H9 (cell line): Measurements from ENCODE around the gene IL9. TPM values are rescaled to one million over a fixed set of nuclear protein-coding genes. Genes with fewer than 3 reads are reported as not detected.

Experiments
- DNase-seq: peaks from one replicate; pipeline ENCODE4 v3.0.0-alpha.2; 2017
- H2AFZ ChIP-seq: one replicate; pipeline ENCODE4 v1.6.1; 2013; ENCODE audit warnings: mild to moderate bottlenecking, low read length, control low read depth, moderate library complexity
- H2AK5ac ChIP-seq: 2 replicates; pipeline ENCODE4 v1.6.1; 2013; ENCODE audit warnings: low read length, control low read depth, mixed read lengths; ENCODE audit not compliant: insufficient read length
- H2BK120ac ChIP-seq: one replicate; pipeline ENCODE4 v1.6.1; 2013; ENCODE audit warnings: low read depth, mild to moderate bottlenecking, low read length, control low read depth, inconsistent platforms; ENCODE audit not compliant: poor library complexity, severe bottlenecking
- H2BK12ac ChIP-seq: 2 replicates; pipeline ENCODE4 v1.6.1; 2013; ENCODE audit warnings: low read length, control low read depth, mixed read lengths, low read depth; ENCODE audit not compliant: insufficient read length
- H2BK15ac ChIP-seq: 2 replicates; pipeline ENCODE4 v1.6.1; 2013; ENCODE audit warnings: low read depth, low read length, control low read depth
- H2BK20ac ChIP-seq: one replicate; pipeline ENCODE4 v1.6.1; 2013; ENCODE audit warnings: low read depth, mild to moderate bottlenecking, low read length, control low read depth, inconsistent platforms; ENCODE audit not compliant: poor library complexity, severe bottlenecking
- H2BK5ac ChIP-seq: 2 replicates; pipeline ENCODE4 v1.6.1; 2013; ENCODE audit warnings: low read length, control low read depth, mixed read lengths; ENCODE audit not compliant: insufficient read length
- H3K14ac ChIP-seq: 2 replicates; pipeline ENCODE4 v1.6.1; 2013; ENCODE audit warnings: low read length, control low read depth; ENCODE audit not compliant: insufficient read depth
- H3K18ac ChIP-seq: 2 replicates; pipeline ENCODE4 v1.6.1; 2013; ENCODE audit warnings: low read depth, mild to moderate bottlenecking, mixed read lengths, low read length, control low read depth; ENCODE audit not compliant: insufficient read length
- H3K23ac ChIP-seq: 2 replicates; pipeline ENCODE4 v1.6.1; 2013; ENCODE audit warnings: low read length, control low read depth, mixed read lengths, low read depth; ENCODE audit not compliant: insufficient read length
- H3K23me2 ChIP-seq: 2 replicates; pipeline ENCODE4 v1.6.1; 2013; ENCODE audit warnings: low read depth, mild to moderate bottlenecking, mixed read lengths, low read length, control low read depth; ENCODE audit not compliant: insufficient read length, poor library complexity, severe bottlenecking
- H3K27ac ChIP-seq: 2 replicates; pipeline ENCODE4 v1.5.1; 2013; ENCODE audit warnings: low read length, control low read depth, mixed read lengths, low read depth; ENCODE audit not compliant: insufficient read length
- H3K27me3 ChIP-seq: 2 replicates; pipeline ENCODE4 v1.6.1; 2013; ENCODE audit warnings: low read length, control low read depth, inconsistent platforms; ENCODE audit not compliant: insufficient read depth
- H3K4ac ChIP-seq: 2 replicates; pipeline ENCODE4 v1.6.1; 2013; ENCODE audit warnings: low read depth, mild to moderate bottlenecking, control low read depth, inconsistent platforms, low read length, moderate library complexity
- H3K4me1 ChIP-seq: 2 replicates; pipeline ENCODE4 v1.6.1; 2013; ENCODE audit warnings: low read length, control low read depth, inconsistent platforms; ENCODE audit not compliant: insufficient read depth
- H3K4me2 ChIP-seq: 2 replicates; pipeline ENCODE4 v1.6.1; 2013; ENCODE audit warnings: low read length, control low read depth, mixed read lengths; ENCODE audit not compliant: insufficient read length, insufficient read depth
- H3K56ac ChIP-seq: 2 replicates; pipeline ENCODE4 v1.6.1; 2013; ENCODE audit warnings: low read depth, mild to moderate bottlenecking, mixed read lengths, low read length, control low read depth; ENCODE audit not compliant: insufficient read length
- H3K79me1 ChIP-seq: 2 replicates; pipeline ENCODE4 v1.6.1; 2013; ENCODE audit warnings: low read depth, mild to moderate bottlenecking, moderate library complexity, low read length, control low read depth, inconsistent platforms; ENCODE audit not compliant: insufficient read depth, poor library complexity, severe bottlenecking
- H3K79me2 ChIP-seq: 2 replicates; pipeline ENCODE4 v1.6.1; 2013; ENCODE audit warnings: low read length, control low read depth, inconsistent platforms; ENCODE audit not compliant: insufficient read depth
- H3K9ac ChIP-seq: 2 replicates; pipeline ENCODE4 v1.6.1; 2013; ENCODE audit warnings: low read length, control low read depth, mixed read lengths; ENCODE audit not compliant: insufficient read length; ENCODE audit errors: extremely low read depth
- H3K9me3 ChIP-seq: one replicate; pipeline ENCODE4 v1.6.1; 2013; ENCODE audit warnings: low read depth, low read length, inconsistent platforms; ENCODE audit not compliant: control insufficient read depth
- H3T11ph ChIP-seq: one replicate; pipeline ENCODE4 v1.6.1; 2013; ENCODE audit warnings: mild to moderate bottlenecking, low read length, control low read depth, inconsistent platforms
- H4K20me1 ChIP-seq: one replicate; pipeline ENCODE4 v1.6.1; 2013; ENCODE audit not compliant: control insufficient read depth, insufficient read length, insufficient read depth
- H4K5ac ChIP-seq: 2 replicates; pipeline ENCODE4 v1.6.1; 2013; ENCODE audit warnings: low read depth, mild to moderate bottlenecking, mixed read lengths, low read length, control low read depth; ENCODE audit not compliant: insufficient read length
- H4K8ac ChIP-seq: replicated peaks from 2 replicates; pipeline ENCODE4 v1.6.1; 2013; ENCODE audit warnings: low read length, control low read depth, mixed read lengths, low read depth; ENCODE audit not compliant: insufficient read length
- H4K91ac ChIP-seq: 2 replicates; pipeline ENCODE4 v1.6.1; 2013; ENCODE audit warnings: low read depth, mild to moderate bottlenecking, moderate library complexity, mixed read lengths, low read length, control low read depth; ENCODE audit not compliant: insufficient read length
- H3K27ac Mint-ChIP-seq, 3 experiments: 2 replicates in 2 of 3; 3 replicates in 1 of 3; pipeline ENCODE4 v1.8.0; 2020 to 2021; ENCODE audit warnings: mixed read lengths in 3 of 3, mild to moderate bottlenecking in 1 of 3, moderate library complexity in 1 of 3
- H3K27me3 Mint-ChIP-seq: 2 replicates; pipeline ENCODE4 v1.8.0; 2021; ENCODE audit warnings: low read depth, mild to moderate bottlenecking, moderate library complexity, mixed read lengths
- H3K36me3 Mint-ChIP-seq, 3 experiments: 2 replicates in 2 of 3; 3 replicates in 1 of 3; pipeline ENCODE4 v1.8.0; 2020 to 2021; ENCODE audit warnings: low read depth in 3 of 3, mixed read lengths in 3 of 3; ENCODE audit not compliant: insufficient read depth in 1 of 3
- H3K4me1 Mint-ChIP-seq, 2 experiments: 2 replicates each; pipeline ENCODE4 v1.8.0; 2020; ENCODE audit warnings: mixed read lengths in 2 of 2
- H3K4me3 Mint-ChIP-seq, 2 experiments: 2 replicates in 1 of 2; 3 replicates in 1 of 2; pipeline ENCODE4 v1.8.0; 2020 to 2021; ENCODE audit warnings: mild to moderate bottlenecking in 2 of 2, mixed read lengths in 2 of 2, moderate library complexity in 1 of 2
- H3K9me3 Mint-ChIP-seq, 2 experiments: 2 replicates in 1 of 2; 3 replicates in 1 of 2; pipeline ENCODE4 v1.8.0; 2020; ENCODE audit warnings: mild to moderate bottlenecking in 2 of 2, mixed read lengths in 2 of 2, moderate library complexity in 1 of 2
- CTCF ChIP-seq: fragments of 200-600 bp; sonication (generic); conservative IDR thresholded peaks from 3 replicates; pipeline ENCODE4 v1.8.0; 2021; ENCODE audit warnings: antibody characterized with exemption, mild to moderate bottlenecking
- WGBS: extraction: QIAGEN DNeasy Blood & Tissue Kit; methylation state at CpG from one replicate; pipeline ENCODE4 v1.1.7; 2013; ENCODE audit warnings: missing lambda C conversion rate, low lambda C conversion rate, mixed read lengths; ENCODE audit not compliant: insufficient read length; ENCODE audit errors: extremely low coverage; 5-methylcytosine and 5-hydroxymethylcytosine counted together
- total RNA-seq: library from RNA; stranded (reverse); gene quantifications from 2 replicates; pipeline ENCODE4 v1.2.1, GENCODE V29; 2021

IL9 gene
- total RNA-seq, 1 experiment from 2014 or later, result not detected

- Mint-ChIP-seq H3K4me3 (no peak overlapping the region; a peak in 1 of 5 replicates), H3K36me3 (no peaks in the 10 kb centered on the region), H3K27ac (no peak overlapping the region; a peak in 2 of 7 replicates), H3K9me3 (no peaks in the 10 kb centered on the region), H3K4me1 (no peaks in the 10 kb centered on the region), H3K27me3 (peaks cover 8% of the 10 kb centered on the region)
- Histone ChIP-seq H4K8ac (no peak overlapping the region), H4K91ac (no peak overlapping the region), H3K9me3 (no peaks in the 10 kb centered on the region), H4K5ac (no peak overlapping the region), H3K56ac (no peak overlapping the region), H2BK20ac (no peak overlapping the region), H3K23me2 (no peaks in the 10 kb centered on the region), H2BK5ac (no peak overlapping the region), H3T11ph (no peak overlapping the region), H3K4me2 (no peak overlapping the region), H2AK5ac (no peak overlapping the region), H3K27me3 (no peaks in the 10 kb centered on the region), H3K4me1 (no peaks in the 10 kb centered on the region), H4K20me1 (no peaks in the 10 kb centered on the region), H2BK12ac (no peak overlapping the region), H3K9ac (no peak overlapping the region), H3K79me1 (no peaks in the 10 kb centered on the region), H3K27ac (no peak overlapping the region), H2BK15ac (no peak overlapping the region), H3K4ac (no peak overlapping the region), H3K14ac (no peak overlapping the region), H2BK120ac (no peak overlapping the region), H3K79me2 (no peaks in the 10 kb centered on the region), H3K18ac (no peak overlapping the region), H3K23ac (no peak overlapping the region), H2AFZ (no peak overlapping the region)
- TF ChIP-seq CTCF, result no peak
- WGBS, result no CpG with 5 or more reads among the region's 3 CpGs
- no peak for DNase-seq
Observed at GRCh38 chr5:135874461-135874860, 21.2 kb downstream of the IL9 start.
